Measurements from ENCODE around the gene ZRANB3.

DNA sequence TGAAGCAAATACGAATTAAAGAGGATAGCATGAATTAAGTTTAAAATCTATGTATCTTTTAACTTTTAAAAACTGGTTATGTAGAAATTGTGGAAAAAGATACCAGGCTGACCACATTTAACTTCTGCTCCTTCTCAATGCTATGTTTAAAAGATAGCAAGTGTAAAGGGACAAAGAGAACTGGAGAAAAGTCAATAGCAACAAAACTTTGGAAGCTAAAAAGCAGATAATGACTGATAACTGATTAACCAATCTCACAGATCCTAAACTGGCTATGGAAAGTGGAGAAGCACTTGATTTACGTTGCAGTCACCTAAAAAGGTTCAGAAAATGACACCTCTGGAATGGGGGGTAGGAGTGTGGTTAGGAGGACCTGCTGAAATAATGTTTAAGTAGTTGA is 254.5 kb downstream of the ZRANB3 start:
- TF ChIP-seq ZNF565 (CRISPR knock-in tag; conservative IDR thresholded peaks at IDR 0.05; ENCODE audit: low read depth) (no peak), ARNTL (CRISPR knock-in tag; IDR thresholded peaks at IDR 0.05; ENCODE audit: borderline replicate concordance, low read depth) (no peak), PPARA (CRISPR knock-in tag; IDR thresholded peaks at IDR 0.05; ENCODE audit: borderline replicate concordance) (no peak)
- TF ChIP-seq, protein P1, sequence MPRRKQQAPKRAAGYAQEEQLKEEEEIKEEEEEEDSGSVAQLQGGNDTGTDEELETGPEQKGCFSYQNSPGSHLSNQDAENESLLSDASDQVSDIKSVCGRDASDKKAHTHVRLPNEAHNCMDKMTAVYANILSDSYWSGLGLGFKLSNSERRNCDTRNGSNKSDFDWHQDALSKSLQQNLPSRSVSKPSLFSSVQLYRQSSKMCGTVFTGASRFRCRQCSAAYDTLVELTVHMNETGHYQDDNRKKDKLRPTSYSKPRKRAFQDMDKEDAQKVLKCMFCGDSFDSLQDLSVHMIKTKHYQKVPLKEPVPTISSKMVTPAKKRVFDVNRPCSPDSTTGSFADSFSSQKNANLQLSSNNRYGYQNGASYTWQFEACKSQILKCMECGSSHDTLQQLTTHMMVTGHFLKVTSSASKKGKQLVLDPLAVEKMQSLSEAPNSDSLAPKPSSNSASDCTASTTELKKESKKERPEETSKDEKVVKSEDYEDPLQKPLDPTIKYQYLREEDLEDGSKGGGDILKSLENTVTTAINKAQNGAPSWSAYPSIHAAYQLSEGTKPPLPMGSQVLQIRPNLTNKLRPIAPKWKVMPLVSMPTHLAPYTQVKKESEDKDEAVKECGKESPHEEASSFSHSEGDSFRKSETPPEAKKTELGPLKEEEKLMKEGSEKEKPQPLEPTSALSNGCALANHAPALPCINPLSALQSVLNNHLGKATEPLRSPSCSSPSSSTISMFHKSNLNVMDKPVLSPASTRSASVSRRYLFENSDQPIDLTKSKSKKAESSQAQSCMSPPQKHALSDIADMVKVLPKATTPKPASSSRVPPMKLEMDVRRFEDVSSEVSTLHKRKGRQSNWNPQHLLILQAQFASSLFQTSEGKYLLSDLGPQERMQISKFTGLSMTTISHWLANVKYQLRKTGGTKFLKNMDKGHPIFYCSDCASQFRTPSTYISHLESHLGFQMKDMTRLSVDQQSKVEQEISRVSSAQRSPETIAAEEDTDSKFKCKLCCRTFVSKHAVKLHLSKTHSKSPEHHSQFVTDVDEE (CRISPR knock-in tag; IDR thresholded peaks at IDR 0.05): no peak

Measured in SK-N-SH treated with all-trans-retinoic acid at 6 μM for 48 hours (cell line).